ENCODE results near the gene PGLYRP1.

PGLYRP1 gene

GRCh38 chr19:46031781-46032596 is 9.1 kb upstream of the PGLYRP1 start:
- no peak for ATAC-seq
- TF ChIP-seq CSRNP3 (CRISPR knock-in tag; IDR thresholded peaks at IDR 0.05) (no peak), ZNF8 (CRISPR knock-in tag; IDR thresholded peaks at IDR 0.05) (no peak), PATZ1 (CRISPR knock-in tag; IDR thresholded peaks at IDR 0.05; ENCODE audit: borderline replicate concordance) (no peak), ZFP3 (CRISPR knock-in tag; IDR thresholded peaks at IDR 0.05) (no peak), TCF4 (CRISPR knock-in tag; IDR thresholded peaks at IDR 0.05; ENCODE audit: borderline replicate concordance) (no peak), ZNF565 (CRISPR knock-in tag; conservative IDR thresholded peaks at IDR 0.05; ENCODE audit: low read depth) (no peak), TOX (CRISPR knock-in tag; IDR thresholded peaks at IDR 0.05; ENCODE audit: borderline replicate concordance) (no peak), PPARA (CRISPR knock-in tag; IDR thresholded peaks at IDR 0.05; ENCODE audit: borderline replicate concordance) (no peak), ZC3H10 (CRISPR knock-in tag; IDR thresholded peaks at IDR 0.05) (no peak), ZNF70 (CRISPR knock-in tag; IDR thresholded peaks at IDR 0.05) (no peak), GLIS3 (CRISPR knock-in tag; IDR thresholded peaks at IDR 0.05) (no peak), RARB (CRISPR knock-in tag; IDR thresholded peaks at IDR 0.05) (no peak), ZFP30 (CRISPR knock-in tag; IDR thresholded peaks at IDR 0.05) (no peak), CSDC2 (CRISPR knock-in tag; IDR thresholded peaks at IDR 0.05) (no peak), POU6F1 (CRISPR knock-in tag; IDR thresholded peaks at IDR 0.05; ENCODE audit: borderline replicate concordance, low read depth) (no peak), ESRRG (CRISPR knock-in tag; IDR thresholded peaks at IDR 0.05) (no peak)

- no peak for ATAC-seq
- no peak for TF ChIP-seq CSDC2 (CRISPR knock-in tag; IDR thresholded peaks at IDR 0.05)
- TF ChIP-seq ZC3H10 (CRISPR knock-in tag; IDR thresholded peaks at IDR 0.05) = no peak
- no peak for TF ChIP-seq PPARA (CRISPR knock-in tag; IDR thresholded peaks at IDR 0.05; ENCODE audit: borderline replicate concordance)
- TF ChIP-seq GLIS3 (CRISPR knock-in tag; IDR thresholded peaks at IDR 0.05) = no peak
- no peak for TF ChIP-seq ARNTL (CRISPR knock-in tag; IDR thresholded peaks at IDR 0.05; ENCODE audit: borderline replicate concordance, low read depth)
- TF ChIP-seq TSHZ2 (CRISPR knock-in tag; IDR thresholded peaks at IDR 0.05) = no peak
- no peak for TF ChIP-seq OSR1 (CRISPR knock-in tag; IDR thresholded peaks at IDR 0.05)
- TF ChIP-seq RARB (CRISPR knock-in tag; IDR thresholded peaks at IDR 0.05) = no peak
- TF ChIP-seq CSRNP3 (CRISPR knock-in tag; IDR thresholded peaks at IDR 0.05) = no peak
- no peak for TF ChIP-seq ZNF70 (CRISPR knock-in tag; IDR thresholded peaks at IDR 0.05)
- no peak for TF ChIP-seq POU6F1 (CRISPR knock-in tag; IDR thresholded peaks at IDR 0.05; ENCODE audit: borderline replicate concordance, low read depth)
- no peak for TF ChIP-seq PATZ1 (CRISPR knock-in tag; IDR thresholded peaks at IDR 0.05; ENCODE audit: borderline replicate concordance)
These were observed 8.1 kb upstream of the PGLYRP1 start for GRCh38 chr19:46030812-46031550.
